Mesendoderm (in vitro differentiated cells): ENCODE results near the gene GAL.

ENCODE experiments used
- DNase-seq: peaks from one replicate; pipeline ENCODE4 v3.0.0; 2013
- H2AK5ac ChIP-seq: 2 replicates; pipeline ENCODE4 v1.6.1; 2013; ENCODE audit warnings: low read length, inconsistent platforms
- H2BK120ac ChIP-seq: 2 replicates; pipeline ENCODE4 v1.6.1; 2013; ENCODE audit warnings: low read depth, mild to moderate bottlenecking, low read length, moderate library complexity, mixed read lengths
- H2BK15ac ChIP-seq: replicated peaks from 2 replicates; pipeline ENCODE4 v1.6.1; 2013; ENCODE audit warnings: low read depth, mild to moderate bottlenecking, moderate library complexity
- H2BK5ac ChIP-seq: 2 replicates; pipeline ENCODE4 v1.6.1; 2013; ENCODE audit warnings: low read length, inconsistent platforms
- H3K18ac ChIP-seq: 2 replicates; pipeline ENCODE4 v1.6.1; 2013; ENCODE audit warnings: mild to moderate bottlenecking, low read length, mixed read lengths
- H3K23ac ChIP-seq: one replicate; pipeline ENCODE4 v1.6.1; 2013; ENCODE audit warnings: low read length
- H3K27ac ChIP-seq: 2 replicates; pipeline ENCODE4 v1.5.1; 2013; ENCODE audit warnings: low read depth, mild to moderate bottlenecking, inconsistent platforms, low read length, moderate library complexity
- H3K27me3 ChIP-seq: 2 replicates; pipeline ENCODE4 v1.6.1; 2013; ENCODE audit warnings: low read length, control low read depth, mild to moderate bottlenecking, inconsistent platforms; ENCODE audit not compliant: insufficient read depth, poor library complexity
- H3K36me3 ChIP-seq: 2 replicates; pipeline ENCODE4 v1.6.1; 2013; ENCODE audit warnings: low read length, inconsistent platforms; ENCODE audit not compliant: control insufficient read depth, insufficient read depth
- H3K4ac ChIP-seq: one replicate; pipeline ENCODE4 v1.6.1; 2013; ENCODE audit warnings: low read depth, mild to moderate bottlenecking, low read length, moderate library complexity
- H3K4me1 ChIP-seq: 2 replicates; pipeline ENCODE4 v1.6.1; 2013; ENCODE audit warnings: low read depth, low read length, inconsistent platforms; ENCODE audit not compliant: control insufficient read depth
- H3K4me2 ChIP-seq: 2 replicates; pipeline ENCODE4 v1.6.1; 2013; ENCODE audit warnings: low read length
- H3K4me3 ChIP-seq: 2 replicates; pipeline ENCODE4 v1.5.1; 2013; ENCODE audit warnings: mild to moderate bottlenecking, low read length
- H3K56ac ChIP-seq: one replicate; pipeline ENCODE4 v1.6.1; 2013; ENCODE audit warnings: low read length
- H3K79me1 ChIP-seq: 2 replicates; pipeline ENCODE4 v1.6.1; 2013; ENCODE audit warnings: low read length, inconsistent platforms
- H3K79me2 ChIP-seq: 2 replicates; pipeline ENCODE4 v1.6.1; 2013; ENCODE audit warnings: mild to moderate bottlenecking, low read length; ENCODE audit not compliant: control insufficient read depth, insufficient read depth
- H3K9ac ChIP-seq: 2 replicates; pipeline ENCODE4 v1.6.1; 2013; ENCODE audit warnings: low read length, inconsistent platforms
- H4K5ac ChIP-seq: one replicate; pipeline ENCODE4 v1.6.1; 2013; ENCODE audit warnings: low read length
- H4K8ac ChIP-seq: one replicate; pipeline ENCODE4 v1.6.1; 2013; ENCODE audit warnings: low read depth, mild to moderate bottlenecking, control low read depth, low read length, moderate library complexity
- WGBS: extraction: QIAGEN DNeasy Blood & Tissue Kit; methylation state at CpG from one replicate; pipeline ENCODE4 v1.1.7; 2013; ENCODE audit warnings: low lambda C conversion rate, missing lambda C conversion rate; ENCODE audit not compliant: insufficient coverage; ENCODE audit errors: extremely low coverage; 5-methylcytosine and 5-hydroxymethylcytosine counted together

GAL gene

DNA sequence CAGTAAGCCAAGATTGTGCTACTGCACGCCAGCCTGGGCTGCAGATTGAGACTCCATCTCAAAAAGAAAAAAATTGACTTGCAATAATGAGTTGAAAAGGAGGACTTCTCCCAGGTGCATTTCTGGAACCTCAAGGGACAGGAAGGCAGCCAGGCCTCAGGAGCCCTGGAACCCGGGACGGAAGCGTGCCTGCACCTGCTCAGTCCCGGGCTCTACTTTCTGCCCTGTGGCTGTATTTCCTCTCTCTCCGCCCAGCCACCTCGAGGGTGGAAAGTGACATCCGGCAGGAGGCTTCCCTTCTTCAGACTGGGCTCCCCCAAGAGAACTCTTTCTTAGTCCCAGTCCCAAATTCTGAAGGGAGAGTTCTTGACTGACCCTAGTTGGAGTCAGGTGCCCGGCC lies 20.2 kb upstream of the GAL start:
- Histone ChIP-seq H4K5ac (no peak overlapping the region), H3K23ac (no peak overlapping the region), H3K18ac (no peak overlapping the region), H3K9ac (no peak overlapping the region), H3K36me3 (no peaks in the 10 kb centered on the region), H3K4ac (no peak overlapping the region), H4K8ac (no peak overlapping the region), H2BK120ac (no peak overlapping the region), H3K27me3 (no peaks in the 10 kb centered on the region), H3K4me2 (no peak overlapping the region), H3K4me3 (no peak overlapping the region), H3K79me1 (no peaks in the 10 kb centered on the region), H2AK5ac (no peak overlapping the region), H3K4me1 (no peaks in the 10 kb centered on the region), H3K27ac (no peak overlapping the region), H3K79me2 (no peaks in the 10 kb centered on the region), H2BK15ac (no peak overlapping the region), H3K56ac (no peak overlapping the region), H2BK5ac (no peak overlapping the region)
- no CpG with 5 or more reads among the region's 9 CpGs for WGBS
- DNase-seq = no peak

DNA sequence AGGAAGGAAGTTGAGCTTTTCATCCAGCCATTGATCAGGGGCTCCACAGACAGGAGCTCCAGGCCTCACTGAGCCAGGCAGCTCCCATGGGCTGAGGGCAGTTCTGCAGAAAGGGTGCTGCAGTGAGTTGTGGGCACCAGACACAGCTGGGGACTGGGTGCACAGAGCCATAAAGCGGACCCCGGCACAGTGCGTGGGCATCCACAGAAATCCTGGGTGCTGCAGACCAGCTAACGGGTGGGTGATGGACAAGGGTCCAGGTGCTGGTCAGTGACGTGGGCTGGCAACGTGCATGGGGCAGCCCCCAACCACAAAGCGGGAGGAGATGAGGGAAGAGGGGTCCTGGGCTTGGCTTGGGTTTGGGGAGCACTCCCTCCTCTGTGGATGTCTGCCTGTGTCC lies 19.4 kb upstream of the GAL start:
- no peak overlapping the region for H2BK5ac ChIP-seq
- no peaks in the 10 kb centered on the region for H3K79me1 ChIP-seq
- no peak overlapping the region for H3K23ac ChIP-seq
- H3K4me2 ChIP-seq = no peak overlapping the region
- no peak for DNase-seq
- H3K4ac ChIP-seq = no peak overlapping the region
- H4K5ac ChIP-seq = no peak overlapping the region
- no peaks in the 10 kb centered on the region for H3K4me1 ChIP-seq
- H4K8ac ChIP-seq = no peak overlapping the region
- H3K56ac ChIP-seq = no peak overlapping the region
- H3K27me3 ChIP-seq = no peaks in the 10 kb centered on the region
- no peak overlapping the region for H3K9ac ChIP-seq
- no peak overlapping the region for H2BK120ac ChIP-seq
- no peak overlapping the region for H3K18ac ChIP-seq
- no peak overlapping the region for H2AK5ac ChIP-seq
- WGBS = no CpG with 5 or more reads among the region's 7 CpGs
- no peak overlapping the region for H3K27ac ChIP-seq
- no peaks in the 10 kb centered on the region for H3K36me3 ChIP-seq
- H3K79me2 ChIP-seq = no peaks in the 10 kb centered on the region
- no peak overlapping the region for H2BK15ac ChIP-seq
- no peak overlapping the region for H3K4me3 ChIP-seq

DNA sequence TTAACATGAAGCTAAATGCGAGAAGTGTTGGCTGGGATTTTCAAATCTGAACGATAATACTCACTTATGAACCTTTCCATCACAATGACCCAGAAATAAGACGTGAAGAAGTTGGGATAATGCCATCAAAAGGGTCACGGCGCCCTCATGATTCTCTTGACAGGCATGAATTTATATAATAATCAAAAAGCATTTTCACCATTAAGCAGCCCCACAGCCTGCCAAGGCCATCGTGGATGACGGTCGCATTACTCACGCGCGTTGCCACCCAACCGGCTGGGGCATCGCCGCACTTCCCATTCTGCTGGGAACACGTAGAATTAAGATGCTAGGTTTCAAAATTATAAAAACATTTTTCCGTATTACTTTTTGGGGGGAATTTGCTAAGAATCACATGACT lies 18.9 kb upstream of the GAL start:
- DNase-seq = no peak
- no peak overlapping the region for H3K4ac ChIP-seq

DNA sequence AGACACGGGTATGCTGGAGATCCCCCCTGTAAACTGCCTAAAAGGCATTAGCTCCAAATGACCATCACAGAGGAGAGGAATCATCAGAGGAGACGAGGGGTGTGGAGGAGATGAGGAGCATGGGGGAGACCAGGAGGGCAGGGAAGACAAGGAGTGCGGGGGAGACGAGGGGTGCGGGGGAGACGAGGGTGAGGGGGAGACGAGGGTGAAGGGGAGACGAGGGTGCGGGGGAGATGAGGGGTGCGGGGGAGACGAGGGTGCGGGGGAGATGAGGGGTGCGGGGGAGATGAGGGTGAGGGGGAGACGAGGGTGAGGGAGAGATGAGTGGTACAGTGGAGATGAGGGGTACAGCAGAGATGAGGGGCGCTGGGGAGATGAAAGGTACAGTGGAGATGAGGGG lies 17.5 kb upstream of the GAL start:
- no peak overlapping the region for H4K8ac ChIP-seq
- no peak overlapping the region for H3K9ac ChIP-seq
- H3K4me1 ChIP-seq = no peaks in the 10 kb centered on the region
- no peak overlapping the region for H3K27ac ChIP-seq
- H2AK5ac ChIP-seq = no peak overlapping the region
- no CpG with 5 or more reads among the region's 15 CpGs for WGBS
- H2BK5ac ChIP-seq = no peak overlapping the region
- no peak overlapping the region for H2BK15ac ChIP-seq
- H3K56ac ChIP-seq = no peak overlapping the region
- H3K79me1 ChIP-seq = no peaks in the 10 kb centered on the region
- no peaks in the 10 kb centered on the region for H3K36me3 ChIP-seq
- H3K79me2 ChIP-seq = no peaks in the 10 kb centered on the region
- no peak overlapping the region for H3K23ac ChIP-seq
- H3K18ac ChIP-seq = no peak overlapping the region
- H3K4ac ChIP-seq = no peak overlapping the region
- no peak overlapping the region for H3K4me2 ChIP-seq
- no peak overlapping the region for H2BK120ac ChIP-seq
- DNase-seq = no peak
- H3K27me3 ChIP-seq = no peaks in the 10 kb centered on the region
- no peak overlapping the region for H4K5ac ChIP-seq
- H3K4me3 ChIP-seq = no peak overlapping the region

More for the DNA sequence above, 18.9 kb upstream of the GAL start:
- Histone ChIP-seq H3K36me3 (no peaks in the 10 kb centered on the region), H3K79me1 (no peaks in the 10 kb centered on the region), H3K27me3 (no peaks in the 10 kb centered on the region), H3K4me1 (no peaks in the 10 kb centered on the region), H3K23ac (no peak overlapping the region), H2BK15ac (no peak overlapping the region), H2BK5ac (no peak overlapping the region), H3K18ac (no peak overlapping the region), H3K4me3 (no peak overlapping the region), H3K79me2 (no peaks in the 10 kb centered on the region), H3K27ac (no peak overlapping the region), H2BK120ac (no peak overlapping the region), H4K8ac (no peak overlapping the region), H3K4me2 (no peak overlapping the region), H2AK5ac (no peak overlapping the region), H3K9ac (no peak overlapping the region), H4K5ac (no peak overlapping the region), H3K56ac (no peak overlapping the region)
- no CpG with 5 or more reads among the region's 16 CpGs for WGBS

DNA sequence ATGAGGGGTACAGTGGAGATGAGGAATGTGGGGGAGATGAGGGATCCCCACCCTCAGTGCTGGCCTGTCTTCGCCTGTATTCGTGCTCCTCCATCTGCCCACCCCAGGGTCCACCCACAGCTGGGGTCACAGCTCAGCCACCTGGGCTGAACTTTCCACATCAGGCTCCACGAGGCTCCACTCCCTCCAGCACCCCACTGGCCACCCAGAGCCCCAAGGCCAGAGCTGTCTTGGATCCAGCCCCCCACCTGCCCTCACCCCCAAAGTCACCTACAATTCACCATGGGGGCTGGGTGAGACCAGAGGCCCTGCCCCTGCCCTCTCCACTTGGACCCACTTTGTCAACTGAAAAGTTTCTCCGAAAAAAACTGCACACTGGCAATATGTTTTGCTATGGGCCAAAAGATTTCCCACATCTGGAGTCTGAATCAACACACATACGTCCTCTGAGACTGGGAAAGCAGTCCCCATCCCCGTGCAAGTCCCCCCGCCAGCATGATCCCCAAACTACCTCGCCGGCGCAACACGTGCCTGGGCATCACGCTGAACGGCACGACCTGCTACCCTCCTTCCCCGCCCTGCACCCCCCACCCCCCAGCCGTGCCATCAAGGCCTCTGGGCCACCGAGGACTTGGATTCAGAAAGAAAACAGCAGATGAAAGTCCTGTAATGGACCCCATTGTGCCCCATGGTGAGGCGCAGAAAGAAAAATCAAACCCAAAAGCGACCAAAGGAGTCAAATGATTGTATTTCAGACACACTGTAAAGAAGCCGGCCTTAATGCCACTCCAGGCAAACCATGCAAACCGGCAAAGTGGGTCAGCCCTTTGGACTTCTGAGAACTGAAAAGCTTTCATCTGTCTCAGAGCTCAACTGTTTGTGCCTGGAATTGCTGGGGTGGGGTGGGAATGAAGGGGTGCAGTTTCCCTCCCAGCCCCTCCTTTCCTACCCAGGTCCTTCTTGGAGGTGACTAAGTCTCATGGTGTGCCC lies 16.5 kb upstream of the GAL start:
- H3K23ac ChIP-seq = no peak overlapping the region
- no peaks in the 10 kb centered on the region for H3K27me3 ChIP-seq

More for the DNA sequence above, 16.5 kb upstream of the GAL start:
- Histone ChIP-seq H3K4me2 (no peak overlapping the region), H3K4me1 (no peaks in the 10 kb centered on the region), H3K79me1 (no peaks in the 10 kb centered on the region), H3K79me2 (no peaks in the 10 kb centered on the region), H3K18ac (no peak overlapping the region), H4K8ac (no peak overlapping the region), H3K4ac (no peak overlapping the region), H2AK5ac (no peak overlapping the region), H2BK5ac (no peak overlapping the region), H4K5ac (no peak overlapping the region), H3K36me3 (no peaks in the 10 kb centered on the region), H2BK120ac (no peak overlapping the region), H2BK15ac (no peak overlapping the region), H3K9ac (no peak overlapping the region), H3K27ac (no peak overlapping the region), H3K4me3 (no peak overlapping the region), H3K56ac (no peak overlapping the region)
- WGBS = no CpG with 5 or more reads among the region's 21 CpGs
- DNase-seq = no peak
